ENCODE measurements around the gene ING1. TPM values are rescaled to one million over a fixed set of nuclear protein-coding genes. Genes with fewer than 3 reads are reported as not detected.

ING1 gene, protein sequence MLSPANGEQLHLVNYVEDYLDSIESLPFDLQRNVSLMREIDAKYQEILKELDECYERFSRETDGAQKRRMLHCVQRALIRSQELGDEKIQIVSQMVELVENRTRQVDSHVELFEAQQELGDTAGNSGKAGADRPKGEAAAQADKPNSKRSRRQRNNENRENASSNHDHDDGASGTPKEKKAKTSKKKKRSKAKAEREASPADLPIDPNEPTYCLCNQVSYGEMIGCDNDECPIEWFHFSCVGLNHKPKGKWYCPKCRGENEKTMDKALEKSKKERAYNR
- 10 to 100 TPM; 19.1 to 20.8 TPM for total RNA-seq

DNA sequence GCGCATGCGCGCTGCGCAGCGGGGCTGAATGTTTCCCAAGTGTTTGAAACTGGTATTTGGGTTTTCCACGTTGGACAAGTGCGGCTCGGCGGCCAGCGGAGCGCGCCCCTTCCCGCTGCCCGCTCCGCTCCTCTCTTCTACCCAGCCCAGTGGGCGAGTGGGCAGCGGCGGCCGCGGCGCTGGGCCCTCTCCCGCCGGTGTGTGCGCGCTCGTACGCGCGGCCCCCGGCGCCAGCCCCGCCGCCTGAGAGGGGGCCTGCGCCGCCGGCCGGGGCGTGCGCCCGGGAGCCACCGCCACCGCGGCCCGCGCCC lies at the start of gene ING1:
Gene ING1 (plus strand): TSS at position 59 of the 311 bp plus-strand sequence. CDS start 450 bp downstream, outside the sequence.

DNA sequence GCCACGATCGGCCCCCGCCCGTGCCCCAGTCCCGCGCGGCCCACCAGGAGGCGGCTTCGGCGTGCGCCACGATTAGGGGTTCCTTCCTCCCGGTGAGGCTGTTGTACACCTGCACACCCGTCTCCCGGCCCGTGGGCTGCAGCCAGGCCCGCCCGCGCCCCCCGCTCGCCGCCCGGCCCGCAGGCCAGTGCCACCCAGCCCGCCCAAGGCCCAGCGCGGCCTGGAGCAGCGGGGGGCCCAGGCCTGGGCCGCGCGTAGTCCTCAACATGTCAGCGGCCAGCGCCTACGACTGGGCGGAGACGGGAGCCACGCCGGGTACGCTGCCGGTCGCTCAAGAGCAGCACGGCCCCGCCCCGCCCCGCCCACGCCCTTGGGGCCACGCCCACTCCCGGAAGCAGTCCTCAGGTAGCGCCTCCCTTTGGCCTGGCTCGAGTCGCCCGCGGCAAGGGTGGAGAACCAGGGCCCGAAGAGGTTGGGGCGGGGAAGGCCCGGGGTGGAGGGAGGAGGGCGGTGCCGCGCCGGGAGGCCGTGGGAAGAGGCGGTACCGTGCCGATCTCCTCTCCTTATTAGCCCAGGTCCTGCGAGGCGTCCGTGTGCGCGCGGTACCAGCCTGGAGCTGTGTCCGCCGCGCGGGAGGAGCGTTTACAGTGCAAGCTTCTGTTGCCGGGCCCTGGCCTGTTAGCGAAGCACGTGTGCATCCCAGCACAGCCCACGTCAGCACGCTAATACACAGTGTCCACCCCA lies 7.5 kb upstream of the ING1 start, which contains the start of gene CARS2:
Gene CARS2 (minus strand): TSS at position 291 of the 744 bp plus-strand sequence. CDS start 23 bp downstream, at position 268.

Other genes with a start within 250 kb of the ING1 start
- 1 to 10 TPM; 8.4 to 9.1 TPM for gene RAB20, start 152.0 kb upstream of the ING1 start, total RNA-seq
- 10 to 100 TPM; 25.8 to 26.2 TPM for gene NAXD, start 98.2 kb upstream of the ING1 start, total RNA-seq
- 10 to 100 TPM; 73.6 to 74.9 TPM for gene CARS2, start 7.6 kb upstream of the ING1 start, total RNA-seq
- 100 to 1,000 TPM; 109 to 114 TPM for gene ANKRD10, start 201.4 kb downstream of the ING1 start, total RNA-seq